ENCODE measurements around the gene BAIAP2.

BAIAP2 gene

DNA sequence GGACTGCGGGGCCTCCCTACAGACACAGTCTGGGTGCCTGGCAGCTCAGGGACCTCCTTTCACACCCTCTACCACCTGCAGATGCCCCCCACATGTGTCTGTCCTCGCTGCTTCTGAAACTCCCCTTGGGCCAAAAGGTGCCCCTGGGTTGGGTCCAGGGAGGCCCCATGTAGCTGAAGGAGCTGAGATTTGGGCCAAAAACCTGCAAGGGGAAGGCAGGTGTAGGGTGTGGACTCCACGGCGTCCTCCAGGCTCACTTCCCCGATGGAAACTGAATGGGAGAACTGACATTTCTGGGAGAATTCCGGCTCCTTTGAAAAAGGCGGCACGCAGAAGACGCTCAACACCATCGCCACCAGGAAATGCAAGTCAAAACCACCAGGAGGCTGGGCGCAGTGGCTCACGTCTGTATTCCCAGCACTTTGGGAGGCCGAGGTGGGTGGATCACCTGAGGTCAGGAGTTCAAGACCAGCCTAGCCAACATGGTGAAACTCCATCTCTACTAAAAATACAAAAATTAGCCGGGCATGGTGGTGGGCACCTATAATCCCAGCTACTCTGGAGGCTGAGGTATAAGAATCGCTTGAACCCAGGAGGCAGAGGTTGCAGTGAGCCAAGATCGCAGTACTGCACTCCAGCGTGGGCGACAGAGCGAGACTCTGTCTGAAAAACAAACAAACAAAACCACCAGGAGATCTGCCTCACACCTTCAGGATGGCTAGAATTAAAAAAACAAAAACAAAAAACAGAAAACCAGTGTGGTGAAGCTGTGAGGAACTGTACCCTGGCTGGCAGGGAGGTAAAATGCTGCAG is 13.2 kb upstream of the BAIAP2 start:
- no peaks in the 10 kb centered on the region for H3K79me2 ChIP-seq (ENCODE audit: insufficient read depth, low read length)
- H3K4me1 ChIP-seq (ENCODE audit: insufficient read depth, low read length, poor library complexity, severe bottlenecking) = no peaks in the 10 kb centered on the region
- no peaks in the 10 kb centered on the region for H3F3A ChIP-seq (ENCODE audit: low read depth)
- no peaks in the 10 kb centered on the region for H3K36me3 ChIP-seq (ENCODE audit: insufficient read depth, low read length)
- H3K9me3 ChIP-seq (ENCODE audit: insufficient read depth, low read depth, low read length) = no peaks in the 10 kb centered on the region
- TF ChIP-seq CTCF (conservative IDR thresholded peaks at IDR 0.05; ENCODE audit: low read length) (no peak), EZH2phosphoT487 (IDR thresholded peaks at IDR 0.05; ENCODE audit: borderline replicate concordance) (no peak)
- H3K9me2 ChIP-seq (replicated peaks; ENCODE audit: low read depth, low read length) = no peaks in the 10 kb centered on the region
- H4K20me1 ChIP-seq (ENCODE audit: insufficient read depth, low read length, poor library complexity, severe bottlenecking) = no peaks in the 10 kb centered on the region
- H3K9ac ChIP-seq (ENCODE audit: low read depth, low read length, poor library complexity, severe bottlenecking) = no peak overlapping the region
- H3K4me3 ChIP-seq (ENCODE audit: low read length, poor library complexity, severe bottlenecking) = no peak overlapping the region
- H3K4me2 ChIP-seq (ENCODE audit: low read depth, low read length, poor library complexity, severe bottlenecking) = no peak overlapping the region
- no peaks in the 10 kb centered on the region for H3K27me3 ChIP-seq (ENCODE audit: insufficient read depth, low read length, poor library complexity, severe bottlenecking)
- H2AFZ ChIP-seq (ENCODE audit: low read length) = no peak overlapping the region

DNA sequence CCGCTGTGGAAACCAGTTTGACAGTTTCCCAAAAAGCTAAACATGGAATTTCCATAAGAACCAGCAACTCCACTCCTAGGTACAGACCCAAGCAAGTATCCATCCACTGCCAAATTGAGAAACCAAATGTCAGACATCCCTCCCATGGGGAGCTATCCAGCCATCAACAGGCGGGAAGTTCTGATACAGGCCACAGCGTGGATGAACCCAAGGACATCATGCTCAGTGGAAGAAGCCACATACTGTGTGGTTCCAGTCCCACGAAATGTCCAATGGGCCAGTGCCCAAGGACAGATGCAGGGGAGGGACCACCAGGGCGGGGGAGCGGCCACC is 12.6 kb upstream of the BAIAP2 start:
- no peaks in the 10 kb centered on the region for H3F3A ChIP-seq (ENCODE audit: low read depth)
- TF ChIP-seq CTCF (conservative IDR thresholded peaks at IDR 0.05; ENCODE audit: low read length) = no peak
- TF ChIP-seq EZH2phosphoT487 (IDR thresholded peaks at IDR 0.05; ENCODE audit: borderline replicate concordance) = no peak
- no peak overlapping the region for H3K4me2 ChIP-seq (ENCODE audit: low read depth, low read length, poor library complexity, severe bottlenecking)
- H3K4me3 ChIP-seq (ENCODE audit: low read length, poor library complexity, severe bottlenecking) = no peak overlapping the region
- H4K20me1 ChIP-seq (ENCODE audit: insufficient read depth, low read length, poor library complexity, severe bottlenecking) = no peaks in the 10 kb centered on the region
- H3K36me3 ChIP-seq (ENCODE audit: insufficient read depth, low read length) = no peaks in the 10 kb centered on the region
- H2AFZ ChIP-seq (ENCODE audit: low read length) = no peak overlapping the region
- H3K79me2 ChIP-seq (ENCODE audit: insufficient read depth, low read length) = no peaks in the 10 kb centered on the region
- H3K9ac ChIP-seq (ENCODE audit: low read depth, low read length, poor library complexity, severe bottlenecking) = no peak overlapping the region
- no peaks in the 10 kb centered on the region for H3K27me3 ChIP-seq (ENCODE audit: insufficient read depth, low read length, poor library complexity, severe bottlenecking)
- no peaks in the 10 kb centered on the region for H3K4me1 ChIP-seq (ENCODE audit: insufficient read depth, low read length, poor library complexity, severe bottlenecking)
- H3K9me3 ChIP-seq (ENCODE audit: insufficient read depth, low read depth, low read length) = no peaks in the 10 kb centered on the region
- no peaks in the 10 kb centered on the region for H3K9me2 ChIP-seq (replicated peaks; ENCODE audit: low read depth, low read length)

GRCh38 chr17:81025065-81025740 is 9.7 kb upstream of the BAIAP2 start:
- no peaks in the 10 kb centered on the region for H3K9me2 ChIP-seq (replicated peaks; ENCODE audit: low read depth, low read length)
- H2AFZ ChIP-seq (ENCODE audit: low read length) = no peak overlapping the region
- H3K4me2 ChIP-seq (ENCODE audit: low read depth, low read length, poor library complexity, severe bottlenecking) = no peak overlapping the region

More at GRCh38 chr17:81025065-81025740, 9.7 kb upstream of the BAIAP2 start:
- Histone ChIP-seq H3K36me3 (ENCODE audit: insufficient read depth, low read length) (no peaks in the 10 kb centered on the region), H3F3A (ENCODE audit: low read depth) (no peaks in the 10 kb centered on the region), H3K27me3 (ENCODE audit: insufficient read depth, low read length, poor library complexity, severe bottlenecking) (no peaks in the 10 kb centered on the region), H3K4me1 (ENCODE audit: insufficient read depth, low read length, poor library complexity, severe bottlenecking) (no peaks in the 10 kb centered on the region), H3K79me2 (ENCODE audit: insufficient read depth, low read length) (no peaks in the 10 kb centered on the region), H3K4me3 (ENCODE audit: low read length, poor library complexity, severe bottlenecking) (no peak overlapping the region), H3K9ac (ENCODE audit: low read depth, low read length, poor library complexity, severe bottlenecking) (no peak overlapping the region), H4K20me1 (ENCODE audit: insufficient read depth, low read length, poor library complexity, severe bottlenecking) (no peaks in the 10 kb centered on the region), H3K9me3 (ENCODE audit: insufficient read depth, low read depth, low read length) (no peaks in the 10 kb centered on the region)
- TF ChIP-seq CTCF (conservative IDR thresholded peaks at IDR 0.05; ENCODE audit: low read length) (no peak), EZH2phosphoT487 (IDR thresholded peaks at IDR 0.05; ENCODE audit: borderline replicate concordance) (no peak)

Data from Loucy (cell line).